ENCODE results near the gene NLGN3. TPM values are rescaled to one million over a fixed set of nuclear protein-coding genes. Genes with fewer than 3 reads are reported as not detected.

Gene NLGN3
- total RNA-seq, 1 donor from 2014 or later, result 0.67 TPM

DNA sequence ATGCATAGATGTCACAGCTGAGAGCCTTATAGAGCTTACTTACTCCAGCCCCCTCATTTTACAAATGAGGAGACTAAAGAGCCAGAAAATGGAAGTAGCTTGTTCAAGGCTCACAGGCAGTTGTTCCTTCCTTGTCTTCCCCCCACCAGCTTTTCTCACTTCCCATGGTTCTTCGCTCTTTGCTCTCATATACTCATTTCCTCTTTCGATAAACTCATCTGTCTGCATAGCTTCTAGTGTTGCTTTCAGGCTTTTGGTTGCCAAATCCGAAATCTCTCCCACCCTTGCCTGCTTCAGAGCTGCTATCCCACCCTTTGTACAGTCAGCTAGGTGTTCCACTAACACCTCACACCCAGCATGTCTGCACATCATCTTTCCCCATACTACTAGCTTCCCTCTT is 53.4 kb downstream of the NLGN3 start:
- TF ChIP-seq, protein P1, sequence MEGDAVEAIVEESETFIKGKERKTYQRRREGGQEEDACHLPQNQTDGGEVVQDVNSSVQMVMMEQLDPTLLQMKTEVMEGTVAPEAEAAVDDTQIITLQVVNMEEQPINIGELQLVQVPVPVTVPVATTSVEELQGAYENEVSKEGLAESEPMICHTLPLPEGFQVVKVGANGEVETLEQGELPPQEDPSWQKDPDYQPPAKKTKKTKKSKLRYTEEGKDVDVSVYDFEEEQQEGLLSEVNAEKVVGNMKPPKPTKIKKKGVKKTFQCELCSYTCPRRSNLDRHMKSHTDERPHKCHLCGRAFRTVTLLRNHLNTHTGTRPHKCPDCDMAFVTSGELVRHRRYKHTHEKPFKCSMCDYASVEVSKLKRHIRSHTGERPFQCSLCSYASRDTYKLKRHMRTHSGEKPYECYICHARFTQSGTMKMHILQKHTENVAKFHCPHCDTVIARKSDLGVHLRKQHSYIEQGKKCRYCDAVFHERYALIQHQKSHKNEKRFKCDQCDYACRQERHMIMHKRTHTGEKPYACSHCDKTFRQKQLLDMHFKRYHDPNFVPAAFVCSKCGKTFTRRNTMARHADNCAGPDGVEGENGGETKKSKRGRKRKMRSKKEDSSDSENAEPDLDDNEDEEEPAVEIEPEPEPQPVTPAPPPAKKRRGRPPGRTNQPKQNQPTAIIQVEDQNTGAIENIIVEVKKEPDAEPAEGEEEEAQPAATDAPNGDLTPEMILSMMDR (IDR thresholded peaks at IDR 0.05), result no peak
- no peaks in the 10 kb centered on the region for H3K9me3 Mint-ChIP-seq
- ChIA-PET POLR2A (interaction anchor here (0.6 to 3.6 kb wide), 11 partner anchors 13 to 804 kb away, joined by 3 to 87 read pairs (median 6); partner anchors contain the start of genes IL2RG, NONO, TAF1 and ZMYM3), CTCF (interaction anchor here (1.8 kb wide), 1 partner anchor 18 kb away, joined by 6 read pairs; no protein-coding TSS in a partner anchor)
- H3K27ac Mint-ChIP-seq, result peak overlapping the region; percentile 95
- peaks cover 4% of the 10 kb centered on the region for H3K36me3 Mint-ChIP-seq (ENCODE audit: low read depth)
- H3K27me3 Mint-ChIP-seq, result no peaks in the 10 kb centered on the region
- intact Hi-C loops (cut with micrococcal nuclease), result loop anchor here (1.0 to 5.0 kb wide), 2 partner anchors 57 to 169 kb away; partner anchors contain the start of gene TAF1
- peak; percentile 13 for DNase-seq
- peak; percentile 84 for ATAC-seq (ENCODE audit: low read depth)
- peak overlapping the region; percentile 95 for H3K4me3 Mint-ChIP-seq
- peaks cover 32% of the 10 kb centered on the region for H3K4me1 Mint-ChIP-seq

GRCh38 chrX:71199252-71200008 is 54.8 kb downstream of the NLGN3 start:
- no peaks in the 10 kb centered on the region for H3K27me3 Mint-ChIP-seq
- peaks cover 4% of the 10 kb centered on the region for H3K36me3 Mint-ChIP-seq (ENCODE audit: low read depth)
- ATAC-seq (ENCODE audit: low read depth) (no peak), DNase-seq (no peak)
- ChIA-PET POLR2A (interaction anchor here (1.9 kb wide), 1 partner anchor 55 kb away, joined by 26 read pairs; the partner anchor contains the start of gene ZMYM3), CTCF (no interaction called here)
- peaks cover 26% of the 10 kb centered on the region for H3K4me1 Mint-ChIP-seq
- H3K9me3 Mint-ChIP-seq, result no peaks in the 10 kb centered on the region
- TF ChIP-seq, protein P1 (IDR thresholded peaks at IDR 0.05), result no peak
- peak overlapping the region; percentile 46 for H3K27ac Mint-ChIP-seq
- H3K4me3 Mint-ChIP-seq, result no peak overlapping the region
- intact Hi-C loops (cut with micrococcal nuclease), result loop anchor here (5.0 kb wide), 1 partner anchor 168 kb away; the partner anchor contains the start of gene TAF1

DNA sequence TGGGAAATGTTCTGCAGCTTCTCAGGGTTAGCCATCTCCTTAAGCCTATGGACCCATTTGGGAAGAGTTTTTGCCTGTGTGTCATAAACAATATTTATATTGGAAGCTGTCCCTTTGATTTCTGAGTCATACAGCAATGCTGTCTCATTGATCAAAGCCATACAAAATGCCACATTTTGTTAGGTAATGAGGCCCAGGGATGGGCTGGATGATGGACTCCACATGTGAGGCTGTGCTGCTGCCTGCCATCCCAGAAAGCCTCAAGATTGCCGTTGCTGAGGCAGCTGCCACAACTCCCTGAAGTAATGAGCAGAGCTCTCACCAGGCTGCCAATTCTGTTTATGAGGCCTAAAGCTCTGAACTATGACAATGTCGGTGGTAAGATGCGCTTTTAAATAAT is 66.2 kb downstream of the NLGN3 start:
- intact Hi-C loops (cut with micrococcal nuclease), result no loop called here
- no peaks in the 10 kb centered on the region for H3K4me1 Mint-ChIP-seq
- H3K27ac Mint-ChIP-seq, result no peak overlapping the region
- no peak for DNase-seq
- H3K27me3 Mint-ChIP-seq, result peaks cover 1% of the 10 kb centered on the region
- ATAC-seq (ENCODE audit: low read depth), result no peak
- H3K9me3 Mint-ChIP-seq, result no peaks in the 10 kb centered on the region
- ChIA-PET CTCF (no interaction called here), POLR2A (no interaction called here)
- no peaks in the 10 kb centered on the region for H3K36me3 Mint-ChIP-seq (ENCODE audit: low read depth)
- no peak overlapping the region for H3K4me3 Mint-ChIP-seq
- TF ChIP-seq, protein P1 (IDR thresholded peaks at IDR 0.05), result no peak

GRCh38 chrX:71212536-71212935 is 67.9 kb downstream of the NLGN3 start:
- ChIA-PET POLR2A (no interaction called here), CTCF (no interaction called here)
- H3K36me3 Mint-ChIP-seq (ENCODE audit: low read depth), result no peaks in the 10 kb centered on the region
- ATAC-seq (ENCODE audit: low read depth), result no peak
- intact Hi-C loops (cut with micrococcal nuclease), result no loop called here
- H3K4me1 Mint-ChIP-seq, result no peaks in the 10 kb centered on the region
- no peak overlapping the region for H3K4me3 Mint-ChIP-seq
- H3K9me3 Mint-ChIP-seq, result no peaks in the 10 kb centered on the region
- DNase-seq, result no peak
- TF ChIP-seq, protein P1 (IDR thresholded peaks at IDR 0.05), result no peak
- H3K27ac Mint-ChIP-seq, result no peak overlapping the region
- peaks cover 1% of the 10 kb centered on the region for H3K27me3 Mint-ChIP-seq

- Mint-ChIP-seq H3K27me3 (peaks cover 1% of the 10 kb centered on the region), H3K9me3 (no peaks in the 10 kb centered on the region), H3K4me1 (no peaks in the 10 kb centered on the region), H3K27ac (no peak overlapping the region), H3K4me3 (no peak overlapping the region), H3K36me3 (ENCODE audit: low read depth) (no peaks in the 10 kb centered on the region)
- DNase-seq (no peak), ATAC-seq (ENCODE audit: low read depth) (no peak)
- CTCF ChIA-PET, result no interaction called here
- intact Hi-C loops (cut with micrococcal nuclease), result no loop called here
- POLR2A ChIA-PET, result no interaction called here
- TF ChIP-seq, protein P1 (IDR thresholded peaks at IDR 0.05), result no peak
Observed at GRCh38 chrX:71214152-71214551, 69.5 kb downstream of the NLGN3 start.

Measured in activated B cell treated with CpG ODN at 0.5 μM for 24 hours (primary cell).